NCI-H2107 treated with DMSO at 0.1 percent for 48 hours (cell line): ENCODE data around the gene NECAB3.

ENCODE experiments used
- DNase-seq: peaks from one replicate; lab custom pipeline; 2025; ENCODE audit not compliant: unreplicated experiment; lab: John Stamatoyannopoulos, UW

The NECAB3 gene

GRCh38 chr20:33677991-33678702 lies 3.9 kb upstream of the NECAB3 start:
- DNase-seq: no peak

- no peak for DNase-seq
Measured at GRCh38 chr20:33676652-33677645, 2.7 kb upstream of the NECAB3 start.

- DNase-seq: no peak
Measured at GRCh38 chr20:33676121-33676520, 1.9 kb upstream of the NECAB3 start.

- DNase-seq: no peak
Measured at GRCh38 chr20:33675136-33675959, 1.1 kb upstream of the NECAB3 start.

GRCh38 chr20:33673410-33674293 lies 576 bp downstream of the NECAB3 start:
- DNase-seq: no peak

- DNase-seq: no peak
Measured at GRCh38 chr20:33673114-33673409, 1.2 kb downstream of the NECAB3 start.

GRCh38 chr20:33672426-33673113 lies 1.7 kb downstream of the NECAB3 start:
- DNase-seq: no peak

GRCh38 chr20:33671573-33672288 lies 2.5 kb downstream of the NECAB3 start:
- DNase-seq: no peak

- DNase-seq: no peak
Measured at GRCh38 chr20:33670715-33671499, 3.3 kb downstream of the NECAB3 start.

- DNase-seq: no peak
Measured at GRCh38 chr20:33669873-33670640, 4.2 kb downstream of the NECAB3 start.

- no peak for DNase-seq
Measured at GRCh38 chr20:33669224-33669623, 5.0 kb downstream of the NECAB3 start.

- DNase-seq: no peak
Measured at GRCh38 chr20:33668466-33669155, 5.6 kb downstream of the NECAB3 start.

- DNase-seq: no peak
Measured at GRCh38 chr20:33667676-33668465, 6.4 kb downstream of the NECAB3 start.

- DNase-seq: no peak
Measured at GRCh38 chr20:33667245-33667675, 7.0 kb downstream of the NECAB3 start.

GRCh38 chr20:33666293-33667244 lies 7.7 kb downstream of the NECAB3 start, which contains the start of gene ACTL10:
Gene ACTL10, plus strand, starts transcription at chr20:33666943. Its CDS starts 555 bp downstream, at chr20:33667498.
- peak; percentile 85 for DNase-seq
